ENCODE measurements around the gene VPS41.

VPS41 gene

GRCh38 chr7:38728145-38728544 is 180.8 kb downstream of the VPS41 start:
- DNase-seq (ENCODE audit: low read depth in 2 of 2): no peak

- DNase-seq (ENCODE audit: low read depth in 2 of 2): no peak
Observed at GRCh38 chr7:38727184-38727940, 181.6 kb downstream of the VPS41 start.

GRCh38 chr7:38723327-38723726 is 185.7 kb downstream of the VPS41 start:
- DNase-seq (ENCODE audit: low read depth in 2 of 2): no peak

GRCh38 chr7:38716397-38716796 is 192.6 kb downstream of the VPS41 start:
- no peak for DNase-seq (ENCODE audit: low read depth in 2 of 2)

- DNase-seq (ENCODE audit: low read depth in 2 of 2): no peak
Observed at GRCh38 chr7:38709123-38709522, 199.9 kb downstream of the VPS41 start.

- no peak for DNase-seq (ENCODE audit: low read depth in 2 of 2)
Observed at GRCh38 chr7:38704751-38705150, 204.2 kb downstream of the VPS41 start.

GRCh38 chr7:38704041-38704547 is 204.9 kb downstream of the VPS41 start:
- no peak for DNase-seq (ENCODE audit: low read depth in 2 of 2)

- no peak for DNase-seq (ENCODE audit: low read depth in 2 of 2)
Observed at GRCh38 chr7:38703093-38703492, 205.9 kb downstream of the VPS41 start.

- no peak for DNase-seq (ENCODE audit: low read depth in 2 of 2)
Observed at GRCh38 chr7:38702002-38702535, 206.9 kb downstream of the VPS41 start.

- DNase-seq (ENCODE audit: low read depth in 2 of 2): no peak
Observed at GRCh38 chr7:38700116-38700515, 208.9 kb downstream of the VPS41 start.

GRCh38 chr7:38699471-38699870 is 209.5 kb downstream of the VPS41 start:
- DNase-seq (ENCODE audit: low read depth in 2 of 2): no peak

GRCh38 chr7:38694326-38694725 is 214.7 kb downstream of the VPS41 start:
- no peak for DNase-seq (ENCODE audit: low read depth in 2 of 2)

- DNase-seq (ENCODE audit: low read depth in 2 of 2): no peak
Observed at GRCh38 chr7:38686888-38687287, 222.1 kb downstream of the VPS41 start.

- no peak for DNase-seq (ENCODE audit: low read depth in 2 of 2)
Observed at GRCh38 chr7:38685851-38686250, 223.1 kb downstream of the VPS41 start.

GRCh38 chr7:38682606-38683005 is 226.4 kb downstream of the VPS41 start:
- DNase-seq (ENCODE audit: low read depth in 2 of 2): no peak

- DNase-seq (ENCODE audit: low read depth in 2 of 2): no peak
Observed at GRCh38 chr7:38681882-38682281, 227.1 kb downstream of the VPS41 start.

- DNase-seq (ENCODE audit: low read depth in 2 of 2): no peak
Observed at GRCh38 chr7:38679419-38679818, 229.6 kb downstream of the VPS41 start.

- DNase-seq (ENCODE audit: low read depth in 2 of 2): no peak
Observed at GRCh38 chr7:38678698-38679054, 230.3 kb downstream of the VPS41 start.

- no peak for DNase-seq (ENCODE audit: low read depth in 2 of 2)
Observed at GRCh38 chr7:38677981-38678697, 230.9 kb downstream of the VPS41 start.

- DNase-seq (ENCODE audit: low read depth in 2 of 2): no peak
Observed at GRCh38 chr7:38675494-38676106, 233.4 kb downstream of the VPS41 start.

GRCh38 chr7:38674513-38674912 is 234.5 kb downstream of the VPS41 start:
- no peak for DNase-seq (ENCODE audit: low read depth in 2 of 2)

- no peak for DNase-seq (ENCODE audit: low read depth in 2 of 2)
Observed at GRCh38 chr7:38673795-38674194, 235.2 kb downstream of the VPS41 start.

All from stimulated activated CD8-positive, alpha-beta memory T cell treated with anti-CD3 and anti-CD28 coated beads, Interleukin-2, amount 100 ng/mL, for 48 hours (primary cell).